HG02798 (cell line): ENCODE measurements around the gene DUSP8.
A peak's percentile ranks its signal among the peaks of the same experiment; 100 is the strongest.

Experiments
- ATAC-seq: cut with Tn5 transposase; IDR thresholded peaks from one replicate; pipeline ENCODE4 v1.9.1; 2021; ENCODE audit warnings: mild to moderate bottlenecking; ENCODE audit not compliant: unreplicated experiment, poor library complexity

The DUSP8 gene

GRCh38 chr11:1536065-1536843 lies 35.8 kb downstream of the DUSP8 start:
- no peak for ATAC-seq

DNA sequence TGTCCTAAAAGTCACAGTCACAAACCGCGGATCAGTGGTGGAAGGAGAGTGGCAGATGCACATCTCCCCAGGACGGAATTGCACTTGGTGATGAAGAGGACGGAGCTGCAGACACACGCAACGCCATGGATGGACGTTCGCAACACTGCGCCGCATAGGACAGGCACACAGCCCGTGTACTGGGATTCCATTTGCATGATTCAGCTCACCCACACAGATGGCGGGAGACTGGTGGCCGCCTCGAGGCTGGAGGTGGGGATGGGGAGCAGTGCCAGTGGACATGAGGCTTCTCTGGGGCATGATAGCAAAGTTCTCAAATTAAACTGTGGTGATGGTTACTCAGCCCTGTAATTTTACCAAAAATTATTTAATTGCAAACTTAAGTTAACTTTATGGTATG lies 37.4 kb downstream of the DUSP8 start:
- no peak for ATAC-seq

DNA sequence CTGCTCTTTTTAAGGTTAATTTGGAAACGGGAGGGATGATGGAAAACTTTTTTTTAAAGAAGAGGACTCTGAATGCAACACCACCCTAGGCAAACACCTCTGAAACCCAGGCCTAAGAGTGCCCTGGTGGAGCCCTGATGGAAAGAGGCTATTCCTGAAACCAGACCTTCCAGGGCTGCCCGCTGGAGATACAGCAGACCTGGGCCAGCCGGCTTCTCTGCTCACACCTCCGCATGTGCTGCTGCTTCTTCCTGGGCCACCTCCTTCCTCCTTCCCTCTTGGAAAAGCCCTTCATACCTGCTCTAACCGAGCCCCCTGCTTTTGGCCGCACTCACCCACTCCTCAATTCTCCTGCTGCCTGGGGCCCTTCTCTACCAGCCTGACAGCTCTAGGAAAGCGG lies 37.9 kb downstream of the DUSP8 start:
- ATAC-seq, result no peak

DNA sequence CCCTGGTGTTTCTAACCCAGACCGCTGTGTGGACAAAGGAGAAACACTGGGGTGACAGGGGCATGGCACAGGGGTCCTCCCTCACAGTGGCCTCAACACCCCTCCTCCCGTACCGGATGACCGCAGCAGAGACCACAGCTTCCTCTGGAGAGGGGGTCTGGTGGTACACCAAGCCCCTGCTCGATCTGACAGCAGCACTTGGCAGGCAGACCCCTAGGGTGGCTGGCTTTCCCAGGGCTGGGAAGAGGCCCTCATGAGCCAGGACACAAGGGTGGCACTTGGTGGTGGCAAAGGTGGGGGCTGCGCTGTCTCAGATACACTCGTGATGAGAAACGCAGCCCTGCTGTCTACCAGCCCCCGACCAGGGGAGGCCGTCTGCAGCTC lies 38.7 kb downstream of the DUSP8 start:
- ATAC-seq, result no peak

DNA sequence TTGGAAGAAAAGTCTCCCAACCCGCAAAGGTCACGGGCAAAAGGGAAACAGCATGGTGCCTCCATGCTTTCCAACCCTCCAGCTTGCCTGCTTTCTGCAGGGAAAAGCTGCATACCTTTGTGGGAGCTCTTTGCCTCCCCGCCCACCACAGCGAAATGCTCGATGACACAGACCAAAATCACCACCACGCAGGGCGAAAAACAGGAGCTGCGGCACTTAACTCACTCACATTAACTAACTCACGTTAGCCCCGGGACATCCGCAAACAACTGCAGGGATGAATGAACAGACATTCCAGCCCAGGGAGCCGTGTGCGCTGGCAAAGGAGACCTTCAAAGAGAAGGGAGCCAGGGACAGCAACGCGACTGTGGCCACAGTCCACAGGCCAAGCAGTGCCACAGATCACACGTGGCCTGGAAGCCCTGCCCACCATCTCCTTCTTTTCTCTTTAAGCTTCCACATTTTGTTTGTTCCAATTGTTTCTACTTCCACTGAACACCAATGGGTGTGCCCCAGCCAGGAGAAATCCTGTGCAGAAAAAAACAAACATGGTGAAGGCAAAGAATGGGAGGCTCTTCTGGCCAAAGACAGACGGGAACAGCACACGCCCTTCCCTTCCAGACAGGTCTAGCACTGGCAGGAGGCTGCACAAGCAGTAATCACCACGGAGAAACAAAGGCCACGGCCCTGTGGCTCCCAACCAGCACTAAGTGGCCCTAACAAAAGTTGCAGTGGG lies 39.3 kb downstream of the DUSP8 start:
- no peak for ATAC-seq

DNA sequence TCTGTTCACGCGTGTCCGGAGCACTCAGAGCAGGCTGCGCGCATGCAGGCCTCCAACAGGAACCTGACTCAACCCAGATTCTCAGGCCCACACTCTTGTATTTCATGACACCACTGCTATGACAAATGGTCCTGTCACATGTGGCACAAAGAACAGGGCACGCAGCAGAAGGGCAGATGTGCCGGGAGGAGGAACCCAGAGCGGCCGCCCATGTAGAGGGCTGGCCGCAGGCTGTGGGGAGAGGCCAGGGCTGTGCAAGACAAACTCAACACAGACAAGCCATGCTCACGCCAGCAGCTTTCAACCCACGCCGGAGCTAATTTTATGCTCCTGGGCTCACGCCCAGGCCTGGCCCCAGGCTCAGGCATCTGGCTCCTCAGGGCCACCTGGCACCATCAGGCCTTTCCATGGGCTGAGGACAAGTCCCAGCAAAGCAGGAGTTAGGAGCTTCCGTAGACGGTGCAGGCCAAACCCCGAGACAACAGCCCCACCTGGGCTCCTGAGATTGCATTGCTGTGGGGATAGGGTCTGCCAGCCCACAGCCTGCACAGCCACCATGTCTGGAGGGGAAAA lies 40.0 kb downstream of the DUSP8 start:
- ATAC-seq, result no peak

DNA sequence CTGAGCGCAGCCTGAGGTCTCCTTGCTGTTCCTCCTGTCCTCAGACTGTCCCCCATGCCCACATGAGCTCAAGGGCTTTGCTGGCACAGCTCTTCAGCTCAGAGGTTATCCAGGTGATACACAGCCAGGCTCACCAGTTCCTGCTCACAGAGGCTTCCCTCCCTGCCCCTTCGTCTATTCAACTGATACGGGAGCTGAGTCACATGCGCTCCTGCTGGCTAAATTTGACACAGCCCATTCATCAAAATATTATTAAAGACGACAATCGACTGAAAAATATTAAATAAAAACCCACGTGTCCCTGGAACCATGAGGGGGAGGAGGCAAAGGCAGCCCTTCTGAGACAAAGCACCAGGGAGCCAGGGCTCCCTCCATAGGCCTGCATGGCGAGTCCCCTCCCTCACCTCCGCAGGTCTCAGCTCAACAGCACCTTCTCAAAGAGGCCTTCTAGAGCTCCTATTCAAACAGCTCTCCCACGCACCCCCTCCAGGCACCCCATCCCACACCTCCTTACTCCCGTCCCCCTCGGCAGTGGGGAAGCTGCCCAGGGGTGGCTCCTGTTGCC lies 40.5 kb downstream of the DUSP8 start:
- no peak for ATAC-seq

DNA sequence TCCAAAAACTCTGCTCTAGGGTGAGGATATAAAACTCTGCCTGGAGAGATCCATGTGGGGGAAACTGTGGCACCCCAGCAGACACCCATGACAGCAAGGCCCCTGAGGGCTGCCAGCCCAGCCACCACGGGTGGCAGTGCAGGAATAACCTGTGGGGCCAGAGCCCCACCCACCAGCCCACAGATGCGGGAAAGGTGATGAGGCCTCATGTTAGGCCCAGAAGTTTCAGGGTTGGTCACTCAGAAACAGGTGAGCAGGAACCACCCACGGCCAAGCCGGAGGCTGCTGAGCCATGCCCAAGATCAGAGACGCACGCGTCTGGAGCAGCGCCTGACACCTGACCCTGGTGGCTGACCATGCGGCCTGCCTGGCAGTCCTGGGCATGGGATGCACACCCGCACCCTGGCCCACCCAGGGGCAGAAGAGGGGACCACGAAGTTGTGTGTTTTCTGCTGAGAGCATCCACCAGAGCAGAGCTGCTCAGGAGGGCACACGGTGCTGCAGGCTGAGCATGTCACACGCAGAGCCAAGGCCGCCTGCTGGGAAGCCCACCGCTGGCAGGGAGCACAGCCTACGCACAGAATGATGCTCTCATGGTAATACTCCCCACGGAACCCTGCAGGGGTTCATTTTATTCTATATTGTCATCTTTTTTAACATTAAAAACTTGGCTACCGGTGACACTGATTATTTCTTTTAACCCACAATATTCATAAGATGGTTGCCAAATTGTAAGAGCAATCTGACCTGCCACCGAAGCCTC lies 41.2 kb downstream of the DUSP8 start:
- ATAC-seq, result no peak

- ATAC-seq, result no peak
Observed at GRCh38 chr11:1529774-1530173, 42.3 kb downstream of the DUSP8 start.

- no peak for ATAC-seq
Observed at GRCh38 chr11:1529286-1529685, 42.8 kb downstream of the DUSP8 start.

DNA sequence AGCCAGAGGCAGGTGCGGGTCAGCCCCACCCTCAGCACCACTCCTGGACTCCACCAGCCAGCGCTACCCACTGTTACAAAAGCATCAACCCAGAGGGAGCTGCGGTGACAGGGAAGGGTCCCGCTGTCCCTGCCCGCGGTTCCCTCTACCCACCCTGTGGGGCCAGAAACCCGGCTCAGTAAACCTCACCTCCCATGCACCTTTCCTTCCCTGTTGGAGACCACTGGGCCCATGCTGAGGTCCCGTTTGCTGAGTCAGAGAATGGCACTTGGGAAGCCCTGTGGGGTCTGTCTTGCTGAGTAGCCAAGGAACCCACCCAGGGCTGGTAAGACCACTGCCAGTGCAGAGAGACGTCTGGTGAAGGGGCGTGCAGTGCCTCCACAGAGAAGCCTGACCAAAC lies 43.4 kb downstream of the DUSP8 start:
- no peak for ATAC-seq

DNA sequence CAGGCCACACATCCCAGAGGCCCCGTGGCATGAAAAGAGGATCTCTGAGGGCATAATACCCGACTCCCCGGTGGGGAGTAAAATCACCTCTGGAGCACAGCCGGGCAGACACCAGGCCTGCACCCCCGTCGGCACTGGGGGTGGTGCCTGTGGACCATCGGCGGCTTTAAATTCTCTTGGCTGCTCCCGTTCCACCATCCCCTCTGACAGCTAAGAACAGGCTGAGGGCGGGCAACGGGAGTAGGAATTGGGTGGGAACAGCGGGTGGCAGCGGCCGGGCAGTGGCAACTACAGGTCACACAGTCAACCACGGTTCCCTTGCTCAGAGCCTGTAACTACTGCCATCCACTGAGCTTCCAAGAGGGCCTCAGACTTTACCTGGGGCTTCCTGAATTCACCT lies 45.3 kb downstream of the DUSP8 start:
- ATAC-seq, result no peak

DNA sequence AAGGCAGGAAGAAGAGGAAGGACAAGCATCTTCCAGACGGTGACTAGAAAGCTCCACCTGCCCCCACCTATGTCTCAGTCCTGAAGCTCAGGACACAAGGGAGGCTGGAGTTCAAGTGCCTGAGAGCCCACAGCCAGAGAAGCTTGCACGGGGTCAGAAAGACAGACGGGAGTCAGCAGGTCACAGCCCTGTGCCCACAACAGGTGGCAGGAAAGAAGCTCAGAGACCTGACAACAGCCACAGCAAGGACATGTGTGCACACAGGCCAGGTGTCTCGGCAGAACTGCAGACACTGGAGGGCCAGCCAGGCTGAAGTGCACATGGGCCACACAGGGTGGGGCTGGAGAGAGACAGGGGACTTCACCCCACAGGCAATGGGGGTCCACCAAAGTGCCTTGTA lies 48.3 kb downstream of the DUSP8 start:
- ATAC-seq, result no peak

- ATAC-seq, result no peak
Observed at GRCh38 chr11:1523077-1523476, 49.0 kb downstream of the DUSP8 start.

GRCh38 chr11:1522081-1522424 lies 50.0 kb downstream of the DUSP8 start:
- peak; percentile 40 for ATAC-seq

GRCh38 chr11:1521382-1522080 lies 50.5 kb downstream of the DUSP8 start:
- peak; percentile 90 for ATAC-seq

DNA sequence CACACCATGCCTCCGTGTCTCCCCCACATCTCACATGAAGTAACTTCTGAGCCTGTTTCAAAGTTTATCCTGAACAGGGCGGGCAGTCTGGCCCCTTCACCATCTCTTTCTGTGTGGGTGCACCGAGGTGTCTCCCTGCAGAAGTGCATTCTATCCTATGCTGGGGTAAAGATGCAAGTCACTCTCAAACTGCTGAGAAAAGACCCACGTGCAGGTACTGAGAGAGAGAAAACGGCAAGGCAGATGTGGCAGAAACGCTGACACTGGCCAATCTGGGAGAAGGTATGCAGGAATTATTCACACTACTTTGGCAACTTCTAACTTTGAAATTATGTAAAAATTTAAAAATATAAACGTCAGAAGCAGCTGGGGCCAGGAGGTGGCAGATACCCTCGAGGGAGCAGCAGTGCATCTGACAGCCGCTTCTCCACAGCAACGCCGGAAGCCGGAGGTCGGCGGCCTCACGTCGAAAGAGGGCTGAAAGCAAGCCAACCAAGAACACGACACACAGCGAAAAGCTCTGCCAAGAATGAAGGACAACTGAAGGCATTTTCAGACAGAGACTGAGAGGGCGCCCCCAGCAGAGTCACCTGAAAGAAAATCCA lies 51.3 kb downstream of the DUSP8 start:
- no peak for ATAC-seq

GRCh38 chr11:1520209-1520662 lies 51.8 kb downstream of the DUSP8 start:
- no peak for ATAC-seq
